ENCODE data around the gene ZNF598.
"Not testable (repeated sequence)": the region's sequence is repeated elsewhere in the genome, so short reads cannot be mapped to it uniquely, and the experiment has no call there.

The ZNF598 gene

GRCh38 chr16:2027024-2028010, 17.7 kb upstream of the ZNF598 start:
- DNase-seq (ENCODE audit: low spot score) = peak; percentile 48

GRCh38 chr16:2026461-2027023, 16.9 kb upstream of the ZNF598 start, which contains the start of gene NHERF2:
TSS of gene NHERF2 (plus strand) at chr16:2026902. CDS start at chr16:2027006, 104 bp downstream.
- DNase-seq (ENCODE audit: low spot score) = peak; percentile 42

- DNase-seq (ENCODE audit: low spot score) = no peak
Observed at GRCh38 chr16:2025878-2026460, 16.3 kb upstream of the ZNF598 start.

- no peak for DNase-seq (ENCODE audit: low spot score)
Observed at GRCh38 chr16:2025251-2025650, 15.6 kb upstream of the ZNF598 start.

GRCh38 chr16:2024032-2024420, 14.4 kb upstream of the ZNF598 start:
- no peak for DNase-seq (ENCODE audit: low spot score)

- peak; percentile 85 for DNase-seq (ENCODE audit: low spot score)
Observed at GRCh38 chr16:2023092-2024031, 13.7 kb upstream of the ZNF598 start.

- peak; percentile 47 for DNase-seq (ENCODE audit: low spot score)
Observed at GRCh38 chr16:2022723-2023091, 13.1 kb upstream of the ZNF598 start.

- no peak for DNase-seq (ENCODE audit: low spot score)
Observed at GRCh38 chr16:2019921-2020831, 10.6 kb upstream of the ZNF598 start.

GRCh38 chr16:2019518-2019920, 9.9 kb upstream of the ZNF598 start, which contains the start of gene NPW:
TSS of gene NPW (plus strand) at chr16:2019785.
- DNase-seq (ENCODE audit: low spot score) = no peak

- DNase-seq (ENCODE audit: low spot score) = no peak
Observed at GRCh38 chr16:2016407-2016922, 6.8 kb upstream of the ZNF598 start.

GRCh38 chr16:2015947-2016208, 6.3 kb upstream of the ZNF598 start:
- DNase-seq (ENCODE audit: low spot score) = no peak

GRCh38 chr16:2015117-2015946, 5.7 kb upstream of the ZNF598 start:
- no peak for DNase-seq (ENCODE audit: low spot score)

- no peak for DNase-seq (ENCODE audit: low spot score)
Observed at GRCh38 chr16:2013527-2013926, 3.9 kb upstream of the ZNF598 start.

- not testable (repeated sequence) for DNase-seq (ENCODE audit: low spot score)
Observed at GRCh38 chr16:2011726-2012125, 2.1 kb upstream of the ZNF598 start.

GRCh38 chr16:2009164-2009711, 383 bp downstream of the ZNF598 start:
- DNase-seq (ENCODE audit: low spot score) = no peak

- peak; percentile 28 for DNase-seq (ENCODE audit: low spot score)
Observed at GRCh38 chr16:2008631-2009163, 924 bp downstream of the ZNF598 start.

- peak; percentile 48 for DNase-seq (ENCODE audit: low spot score)
Observed at GRCh38 chr16:2008009-2008526, 1.6 kb downstream of the ZNF598 start.

GRCh38 chr16:2007081-2007836, 2.4 kb downstream of the ZNF598 start:
- no peak for DNase-seq (ENCODE audit: low spot score)

Data from kidney tubule cell (primary cell).